ENCODE measurements around the gene COL8A1. TPM values are rescaled to one million over a fixed set of nuclear protein-coding genes. Genes with fewer than 3 reads are reported as not detected.

The COL8A1 gene
- polyA plus RNA-seq, 3 donors = not detected

DNA sequence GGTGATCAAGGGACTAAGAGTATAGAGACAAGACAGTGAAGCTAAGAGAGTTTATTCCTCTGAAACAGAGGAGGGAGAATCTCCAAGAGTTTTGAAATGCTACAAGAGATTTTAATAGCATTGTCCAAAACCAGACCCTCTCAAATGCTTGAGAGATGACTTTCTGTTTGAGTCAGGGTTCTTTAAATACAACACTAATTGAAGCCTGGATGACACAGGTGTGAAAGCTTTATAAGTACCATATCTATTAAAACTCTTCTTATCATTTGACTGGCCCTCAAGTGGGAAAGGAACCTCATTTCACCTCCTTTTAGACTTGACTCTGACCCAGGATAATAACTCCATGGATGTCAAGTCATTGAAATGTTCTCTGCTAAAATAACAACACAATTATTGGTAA, 5.6 kb downstream of the COL8A1 start:
- no peak overlapping the region for H3K27ac Mint-ChIP-seq
- Histone ChIP-seq H3K4me3 (replicated peaks in 1 of 3; ENCODE audit: low read depth in 2 of 3, low read length in 3 of 3) (no peak overlapping the region), H3K4me2 (replicated peaks; ENCODE audit: extremely low read depth, low read length, poor library complexity, severe bottlenecking) (no peak overlapping the region), H3K9me3 (replicated peaks in 1 of 2; ENCODE audit: control insufficient read depth in 1 of 2, insufficient read depth in 1 of 2, low read length in 2 of 2) (no peaks in the 10 kb centered on the region), H3K9ac (ENCODE audit: insufficient read depth, low read length, poor library complexity, severe bottlenecking) (no peak overlapping the region), H3K79me2 (ENCODE audit: insufficient read depth, low read length) (no peaks in the 10 kb centered on the region), H4K20me1 (ENCODE audit: insufficient read depth, low read length) (no peaks in the 10 kb centered on the region), H3K36me3 (replicated peaks in 1 of 2; ENCODE audit: control insufficient read depth in 1 of 2, insufficient read depth in 2 of 2, low read length in 2 of 2) (no peaks in the 10 kb centered on the region), H3K27ac (ENCODE audit: low read depth in 1 of 2, low read length in 2 of 2) (no peak overlapping the region), H3K4me1 (ENCODE audit: control insufficient read depth in 1 of 2, insufficient read depth in 2 of 2, low read length in 2 of 2) (no peaks in the 10 kb centered on the region), H2AFZ (ENCODE audit: insufficient read depth, low read depth, low read length, poor library complexity, severe bottlenecking) (no peak overlapping the region), H3K27me3 (ENCODE audit: control insufficient read depth in 2 of 2, insufficient read depth in 2 of 2, low read length in 2 of 2) (peaks cover 6 to 16% of the 10 kb centered on the region in 2 donors)
- H3K4me3 Mint-ChIP-seq = no peak overlapping the region
- H3K36me3 Mint-ChIP-seq = no peaks in the 10 kb centered on the region
- intact Hi-C loops (cut with micrococcal nuclease) = no loop called here
- H3K4me1 Mint-ChIP-seq = no peaks in the 10 kb centered on the region
- H3K9me3 Mint-ChIP-seq = no peaks in the 10 kb centered on the region
- TF ChIP-seq, protein P1, sequence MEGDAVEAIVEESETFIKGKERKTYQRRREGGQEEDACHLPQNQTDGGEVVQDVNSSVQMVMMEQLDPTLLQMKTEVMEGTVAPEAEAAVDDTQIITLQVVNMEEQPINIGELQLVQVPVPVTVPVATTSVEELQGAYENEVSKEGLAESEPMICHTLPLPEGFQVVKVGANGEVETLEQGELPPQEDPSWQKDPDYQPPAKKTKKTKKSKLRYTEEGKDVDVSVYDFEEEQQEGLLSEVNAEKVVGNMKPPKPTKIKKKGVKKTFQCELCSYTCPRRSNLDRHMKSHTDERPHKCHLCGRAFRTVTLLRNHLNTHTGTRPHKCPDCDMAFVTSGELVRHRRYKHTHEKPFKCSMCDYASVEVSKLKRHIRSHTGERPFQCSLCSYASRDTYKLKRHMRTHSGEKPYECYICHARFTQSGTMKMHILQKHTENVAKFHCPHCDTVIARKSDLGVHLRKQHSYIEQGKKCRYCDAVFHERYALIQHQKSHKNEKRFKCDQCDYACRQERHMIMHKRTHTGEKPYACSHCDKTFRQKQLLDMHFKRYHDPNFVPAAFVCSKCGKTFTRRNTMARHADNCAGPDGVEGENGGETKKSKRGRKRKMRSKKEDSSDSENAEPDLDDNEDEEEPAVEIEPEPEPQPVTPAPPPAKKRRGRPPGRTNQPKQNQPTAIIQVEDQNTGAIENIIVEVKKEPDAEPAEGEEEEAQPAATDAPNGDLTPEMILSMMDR (IDR thresholded peaks at IDR 0.05) = no peak
- no peak for DNase-seq
- H3K27me3 Mint-ChIP-seq (ENCODE audit: low read depth in 3 of 3) = peaks cover 9 to 14% (median 13%) of the 10 kb centered on the region in 3 donors

DNA sequence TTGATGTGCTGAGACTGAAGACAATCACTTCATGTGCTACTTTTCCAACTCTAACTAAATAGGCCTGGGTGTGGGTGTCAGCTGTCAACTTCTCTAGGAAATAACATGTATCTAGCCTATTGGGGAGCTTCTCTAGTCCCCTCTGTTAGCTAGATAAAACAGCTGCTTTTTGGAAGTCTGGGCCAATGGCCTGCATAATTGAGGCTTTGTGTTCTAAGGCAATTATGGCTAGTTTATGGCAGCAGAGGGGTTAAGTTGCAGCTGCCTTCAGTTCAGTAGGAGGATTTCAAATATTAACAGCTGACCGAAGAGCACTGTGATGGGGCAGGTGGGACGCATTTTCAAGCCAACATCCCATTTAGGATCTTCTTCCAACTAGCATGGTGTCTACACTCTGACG, 6.4 kb downstream of the COL8A1 start:
- Histone ChIP-seq H3K27ac (ENCODE audit: low read depth in 1 of 2, low read length in 2 of 2) (no peak overlapping the region), H3K9ac (ENCODE audit: insufficient read depth, low read length, poor library complexity, severe bottlenecking) (no peak overlapping the region), H2AFZ (ENCODE audit: insufficient read depth, low read depth, low read length, poor library complexity, severe bottlenecking) (no peak overlapping the region), H3K27me3 (ENCODE audit: control insufficient read depth in 2 of 2, insufficient read depth in 2 of 2, low read length in 2 of 2) (peaks cover 0 to 9% of the 10 kb centered on the region in 2 donors), H3K4me2 (replicated peaks; ENCODE audit: extremely low read depth, low read length, poor library complexity, severe bottlenecking) (no peak overlapping the region), H3K4me1 (ENCODE audit: control insufficient read depth in 1 of 2, insufficient read depth in 2 of 2, low read length in 2 of 2) (no peaks in the 10 kb centered on the region), H3K9me3 (replicated peaks in 1 of 2; ENCODE audit: control insufficient read depth in 1 of 2, insufficient read depth in 1 of 2, low read length in 2 of 2) (no peaks in the 10 kb centered on the region), H3K79me2 (ENCODE audit: insufficient read depth, low read length) (no peaks in the 10 kb centered on the region), H4K20me1 (ENCODE audit: insufficient read depth, low read length) (no peaks in the 10 kb centered on the region), H3K4me3 (replicated peaks in 1 of 3; ENCODE audit: low read depth in 2 of 3, low read length in 3 of 3) (no peak overlapping the region), H3K36me3 (replicated peaks in 1 of 2; ENCODE audit: control insufficient read depth in 1 of 2, insufficient read depth in 2 of 2, low read length in 2 of 2) (no peaks in the 10 kb centered on the region)
- H3K4me1 Mint-ChIP-seq = no peaks in the 10 kb centered on the region
- H3K36me3 Mint-ChIP-seq = no peaks in the 10 kb centered on the region
- TF ChIP-seq, protein P1 (IDR thresholded peaks at IDR 0.05) = no peak
- intact Hi-C loops (cut with micrococcal nuclease) = no loop called here
- H3K4me3 Mint-ChIP-seq = no peak overlapping the region
- 100% methylated on average over 1 of the region's 3 CpGs for WGBS (ENCODE audit: insufficient coverage)
- no peaks in the 10 kb centered on the region for H3K9me3 Mint-ChIP-seq
- peaks cover 3 to 7% (median 6%) of the 10 kb centered on the region in 3 donors for H3K27me3 Mint-ChIP-seq (ENCODE audit: low read depth in 3 of 3)
- no peak for DNase-seq
- no peak overlapping the region for H3K27ac Mint-ChIP-seq
